Activated T-cell treated with anti-CD3 and anti-CD28 coated beads, Interleukin-2, amount 50 U/mL, for 72 hours (primary cell): Measurements from ENCODE around the gene PCDH15. TPM values are rescaled to one million over a fixed set of nuclear protein-coding genes. Genes with fewer than 3 reads are reported as not detected.

ENCODE experiments used
- ATAC-seq, 2 donors: fragments of 150-1000 bp; cut with Tn5 transposase; replicated peaks in 1 of 2; 2 replicates each; pipeline ENCODE4 v1.10.0; 2021; ENCODE audit warnings: moderate library complexity in 2 of 2, mild to moderate bottlenecking in 1 of 2
- DNase-seq, 2 donors: peaks; one replicate each; pipeline ENCODE4 v3.0.0; 2021 to 2022; ENCODE audit warnings: mixed read lengths in 1 of 2
- H3K27ac Mint-ChIP-seq: one replicate; pipeline ENCODE4 v1.8.0; 2022; ENCODE audit warnings: mild to moderate bottlenecking, moderate library complexity, mixed read lengths
- H3K27me3 Mint-ChIP-seq: one replicate; pipeline ENCODE4 v1.8.0; 2022; ENCODE audit warnings: low read depth, mixed read lengths
- H3K36me3 Mint-ChIP-seq, 2 donors: one replicate each; pipeline ENCODE4 v1.8.0; 2022; ENCODE audit warnings: mixed read lengths in 2 of 2, mild to moderate bottlenecking in 1 of 2; ENCODE audit not compliant: insufficient read depth in 2 of 2
- H3K4me1 Mint-ChIP-seq: one replicate; pipeline ENCODE4 v1.8.0; 2022; ENCODE audit warnings: low read depth, mixed read lengths
- H3K4me3 Mint-ChIP-seq, 2 donors: one replicate each; pipeline ENCODE4 v1.8.0; 2022; ENCODE audit warnings: mild to moderate bottlenecking in 2 of 2, mixed read lengths in 2 of 2, moderate library complexity in 2 of 2
- H3K9me3 Mint-ChIP-seq, 2 donors: one replicate each; pipeline ENCODE4 v1.8.0; 2022; ENCODE audit warnings: mixed read lengths in 2 of 2
- total RNA-seq, 2 donors: library from RNA; stranded (reverse); gene quantifications; one replicate each; pipeline ENCODE4 v1.2.3, GENCODE V29; 2022

The PCDH15 gene
- total RNA-seq, 2 donors from 2014 or later = not detected

DNA sequence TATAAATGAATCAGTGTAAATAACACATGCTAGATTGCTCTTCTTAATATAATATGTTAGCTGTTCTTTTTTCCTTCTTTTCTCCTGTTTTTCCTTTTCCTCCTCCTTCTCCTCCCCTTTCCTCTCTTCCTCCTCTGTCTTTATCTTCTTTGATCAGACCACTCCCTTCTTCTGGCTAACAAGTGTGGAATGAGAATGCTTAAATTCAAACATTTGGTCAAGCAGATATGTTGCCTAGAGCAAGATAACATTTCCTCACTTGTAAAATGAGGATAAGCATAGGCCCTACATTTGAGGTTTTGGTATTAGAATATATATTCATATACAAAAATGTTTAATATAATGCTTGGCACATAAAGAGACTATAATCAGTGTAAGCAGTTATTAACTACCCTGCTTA, 299.1 kb downstream of the PCDH15 start:
- Mint-ChIP-seq H3K4me1 (no peaks in the 10 kb centered on the region), H3K27ac (no peak overlapping the region), H3K9me3 (peaks cover 3 to 8% of the 10 kb centered on the region in 2 donors), H3K27me3 (no peaks in the 10 kb centered on the region), H3K4me3 (no peak overlapping the region), H3K36me3 (no peaks in the 10 kb centered on the region)
- ATAC-seq = no peak
- DNase-seq = no peak

DNA sequence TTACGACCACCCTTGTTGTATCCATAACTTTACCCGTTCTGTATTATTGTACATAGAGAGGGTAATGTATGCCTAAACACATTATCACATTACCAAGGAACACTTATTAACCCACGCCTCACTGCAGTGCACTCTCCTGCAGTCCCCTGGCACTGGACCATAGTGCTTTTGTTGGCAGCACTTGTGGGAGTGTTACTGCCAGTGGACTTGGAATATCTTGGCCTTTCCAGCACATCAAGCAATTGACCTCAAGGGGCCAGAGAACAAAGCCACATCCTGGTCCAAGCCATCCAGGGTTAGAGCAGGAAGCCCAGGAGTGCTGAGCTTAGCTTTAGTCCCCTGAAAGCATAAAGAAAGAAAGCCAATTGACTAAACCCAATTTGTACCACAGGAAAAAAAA, 304.2 kb downstream of the PCDH15 start:
- Mint-ChIP-seq H3K4me1 (no peaks in the 10 kb centered on the region), H3K4me3 (no peak overlapping the region), H3K36me3 (peaks cover 0 to 1% of the 10 kb centered on the region in 2 donors), H3K27me3 (no peaks in the 10 kb centered on the region), H3K27ac (no peak overlapping the region), H3K9me3 (peaks cover 3 to 12% of the 10 kb centered on the region in 2 donors)
- ATAC-seq (no peak), DNase-seq (no peak)

DNA sequence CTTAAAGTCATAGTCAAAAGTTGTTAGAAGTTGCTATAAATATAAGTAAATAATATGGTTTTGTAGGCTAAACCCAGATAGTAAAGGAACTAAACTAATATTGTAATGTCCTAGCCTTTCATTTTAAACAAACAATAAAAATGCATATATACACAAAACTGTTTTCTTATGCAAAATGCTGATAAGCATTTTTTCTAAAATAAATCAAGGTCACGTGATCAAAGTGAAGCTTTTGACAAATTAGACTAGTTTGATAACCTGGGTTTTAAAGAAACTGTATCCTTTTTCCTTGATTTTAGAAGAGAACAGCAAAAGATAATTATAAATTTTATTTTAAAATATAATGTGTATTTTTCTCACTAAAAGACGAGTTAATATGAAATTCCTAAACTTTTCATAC, 313.3 kb downstream of the PCDH15 start:
- DNase-seq (no peak), ATAC-seq (no peak)
- H3K9me3 Mint-ChIP-seq = peaks cover under 1 to 6% of the 10 kb centered on the region in 2 donors
- H3K27ac Mint-ChIP-seq = no peak overlapping the region
- H3K27me3 Mint-ChIP-seq = no peaks in the 10 kb centered on the region
- no peaks in the 10 kb centered on the region for H3K36me3 Mint-ChIP-seq
- no peak overlapping the region for H3K4me3 Mint-ChIP-seq
- no peaks in the 10 kb centered on the region for H3K4me1 Mint-ChIP-seq

DNA sequence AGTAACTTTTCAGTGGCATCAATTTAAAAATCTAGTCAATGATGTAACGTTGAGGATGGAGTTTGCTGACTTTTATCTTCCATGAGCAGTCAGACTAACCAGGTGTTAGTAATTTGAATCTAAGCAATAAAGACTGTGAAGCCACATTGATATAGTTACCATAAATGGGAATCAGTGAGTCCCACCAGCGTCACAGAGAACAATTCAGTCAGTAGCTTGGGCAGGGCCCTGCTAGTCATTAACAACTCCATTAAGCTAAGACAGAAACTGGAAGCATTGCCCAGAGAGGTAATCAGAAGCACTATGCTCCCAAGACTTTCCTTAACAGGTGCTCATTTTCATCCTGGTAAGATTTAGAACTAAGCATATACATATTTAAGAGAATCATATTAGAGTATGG, 315.1 kb downstream of the PCDH15 start:
- H3K27me3 Mint-ChIP-seq = no peaks in the 10 kb centered on the region
- ATAC-seq (no peak), DNase-seq (no peak)
- no peaks in the 10 kb centered on the region for H3K4me1 Mint-ChIP-seq
- H3K9me3 Mint-ChIP-seq = peaks cover 0 to 7% of the 10 kb centered on the region in 2 donors
- no peaks in the 10 kb centered on the region for H3K36me3 Mint-ChIP-seq
- no peak overlapping the region for H3K4me3 Mint-ChIP-seq
- H3K27ac Mint-ChIP-seq = no peak overlapping the region

DNA sequence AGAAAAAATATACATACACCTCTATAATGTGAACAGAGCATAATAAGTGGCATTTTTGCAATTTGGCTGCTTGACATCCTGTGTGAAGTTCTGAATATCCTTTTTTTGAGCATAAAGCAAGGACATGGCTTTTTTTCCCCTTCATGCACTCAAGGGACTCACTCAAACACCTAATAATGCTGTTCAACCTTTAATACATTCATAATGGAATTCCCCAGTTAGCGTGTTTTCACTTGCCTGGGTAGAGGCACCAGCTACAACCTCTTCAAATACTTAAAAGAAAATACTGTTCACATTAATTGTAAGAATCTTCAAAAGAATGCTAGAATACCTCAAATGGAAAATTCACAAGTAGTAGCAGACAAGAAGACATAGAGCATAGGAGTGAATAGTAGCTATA, 316.8 kb downstream of the PCDH15 start:
- Mint-ChIP-seq H3K36me3 (no peaks in the 10 kb centered on the region), H3K27ac (no peak overlapping the region), H3K9me3 (peaks cover 0 to 5% of the 10 kb centered on the region in 2 donors), H3K4me3 (no peak overlapping the region), H3K27me3 (no peaks in the 10 kb centered on the region), H3K4me1 (no peaks in the 10 kb centered on the region)
- DNase-seq (no peak), ATAC-seq (no peak)

DNA sequence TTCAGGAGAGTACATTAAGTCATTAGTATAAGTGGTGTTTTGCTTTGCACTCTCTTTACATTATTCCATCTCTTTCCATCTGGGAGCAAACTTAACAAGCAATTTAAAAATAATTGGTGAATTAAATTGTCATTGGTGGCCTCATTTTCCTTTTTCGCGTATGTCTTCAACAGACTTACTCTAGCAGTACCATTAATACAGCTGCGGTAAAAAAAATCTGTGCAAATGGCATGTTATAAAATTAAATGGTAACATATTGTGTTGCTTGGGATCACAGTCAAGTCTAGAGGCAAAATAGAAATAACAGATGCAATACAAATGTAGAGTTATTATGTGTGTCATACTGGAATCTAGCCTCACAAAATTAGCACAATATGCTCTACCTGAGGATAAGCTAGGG, 322.4 kb downstream of the PCDH15 start:
- H3K27ac Mint-ChIP-seq = no peak overlapping the region
- no peaks in the 10 kb centered on the region for H3K27me3 Mint-ChIP-seq
- ATAC-seq (no peak), DNase-seq (no peak)
- no peaks in the 10 kb centered on the region for H3K36me3 Mint-ChIP-seq
- no peak overlapping the region for H3K4me3 Mint-ChIP-seq
- H3K4me1 Mint-ChIP-seq = no peaks in the 10 kb centered on the region
- H3K9me3 Mint-ChIP-seq = peaks cover 0 to 7% of the 10 kb centered on the region in 2 donors

DNA sequence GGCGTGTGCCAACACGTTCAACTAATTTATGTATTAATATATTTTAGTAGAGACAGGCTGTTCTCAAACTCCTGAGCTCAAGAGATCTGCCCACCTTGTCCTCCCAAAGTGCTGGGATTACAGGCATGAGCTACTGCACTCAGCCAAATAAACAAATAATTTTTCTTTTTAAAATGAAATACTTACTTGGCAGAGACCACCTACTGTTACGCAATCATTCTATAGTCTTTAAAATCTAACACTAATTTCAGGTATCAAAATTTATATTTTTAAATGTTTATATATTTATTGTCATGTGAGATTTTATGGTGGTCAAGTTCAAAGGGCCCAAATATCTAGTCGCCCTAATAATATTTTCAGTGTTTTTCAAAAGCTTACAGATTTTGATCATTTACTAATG, 323.3 kb downstream of the PCDH15 start:
- no peak for ATAC-seq
- H3K27me3 Mint-ChIP-seq = no peaks in the 10 kb centered on the region
- no peaks in the 10 kb centered on the region for H3K36me3 Mint-ChIP-seq
- no peak overlapping the region for H3K27ac Mint-ChIP-seq
- DNase-seq = no peak
- no peak overlapping the region for H3K4me3 Mint-ChIP-seq
- H3K4me1 Mint-ChIP-seq = no peaks in the 10 kb centered on the region
- peaks cover 0 to 7% of the 10 kb centered on the region in 2 donors for H3K9me3 Mint-ChIP-seq

DNA sequence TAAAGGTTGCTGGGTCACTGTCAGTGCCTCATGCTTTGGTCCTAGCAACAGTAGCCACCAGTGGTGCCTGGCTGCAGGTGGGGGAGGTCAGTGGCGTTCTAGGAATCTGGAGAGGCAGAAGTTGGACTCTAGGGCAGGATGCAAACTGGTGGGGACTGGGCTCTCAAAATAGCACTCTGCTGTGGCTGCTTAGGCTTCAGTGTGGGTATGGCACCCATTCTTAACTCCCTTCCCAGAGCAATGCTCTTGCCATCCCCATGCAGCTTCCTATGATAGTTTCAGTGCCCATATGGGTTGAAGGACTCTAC, 330.8 kb downstream of the PCDH15 start:
- no peaks in the 10 kb centered on the region for H3K27me3 Mint-ChIP-seq
- no peak for ATAC-seq
- H3K4me3 Mint-ChIP-seq = no peak overlapping the region

DNA sequence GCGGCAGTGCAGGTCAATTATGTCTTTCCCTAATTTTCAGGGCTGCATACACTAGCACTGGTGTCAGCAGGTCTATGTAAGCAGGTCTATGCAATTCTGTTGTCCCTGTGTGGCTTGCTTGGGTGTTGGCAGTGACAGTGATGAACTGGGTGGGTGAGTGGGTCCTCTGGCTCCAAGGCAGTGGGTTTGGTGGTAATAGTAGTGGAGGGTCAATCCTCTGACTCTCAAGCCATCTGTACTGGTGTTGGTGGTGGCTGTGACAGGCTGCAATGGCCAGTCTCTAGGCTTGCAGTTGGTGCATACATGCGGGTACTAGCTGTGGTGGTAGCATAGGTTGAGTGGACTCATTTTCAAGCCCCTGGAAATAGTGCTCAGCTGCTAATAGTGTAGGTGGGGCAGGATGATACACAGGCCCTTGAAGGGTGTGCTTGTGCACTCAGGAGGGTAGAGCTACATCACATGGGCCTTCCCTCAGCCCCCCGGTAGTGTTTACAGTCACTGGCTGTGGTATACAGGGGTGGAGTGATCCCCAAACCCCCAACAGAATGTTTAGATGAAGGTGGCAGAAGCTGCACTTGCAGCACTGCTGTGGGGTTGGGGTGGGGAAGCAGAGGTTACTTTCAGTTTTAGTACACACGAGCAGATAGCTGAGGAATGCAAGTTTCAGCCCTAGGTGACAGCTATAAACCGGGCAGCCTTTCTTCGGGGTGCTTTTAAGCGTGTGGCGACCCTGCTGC, 331.3 kb downstream of the PCDH15 start:
- DNase-seq = no peak
- Mint-ChIP-seq H3K4me1 (no peaks in the 10 kb centered on the region), H3K27me3 (no peaks in the 10 kb centered on the region), H3K4me3 (no peak overlapping the region), H3K9me3 (peaks cover 2 to 6% of the 10 kb centered on the region in 2 donors), H3K36me3 (no peaks in the 10 kb centered on the region), H3K27ac (no peak overlapping the region)
- ATAC-seq = no peak

More for the DNA sequence above, 330.8 kb downstream of the PCDH15 start:
- Mint-ChIP-seq H3K27ac (no peak overlapping the region), H3K36me3 (no peaks in the 10 kb centered on the region), H3K4me1 (no peaks in the 10 kb centered on the region), H3K9me3 (peaks cover 2 to 5% of the 10 kb centered on the region in 2 donors)
- DNase-seq = no peak

DNA sequence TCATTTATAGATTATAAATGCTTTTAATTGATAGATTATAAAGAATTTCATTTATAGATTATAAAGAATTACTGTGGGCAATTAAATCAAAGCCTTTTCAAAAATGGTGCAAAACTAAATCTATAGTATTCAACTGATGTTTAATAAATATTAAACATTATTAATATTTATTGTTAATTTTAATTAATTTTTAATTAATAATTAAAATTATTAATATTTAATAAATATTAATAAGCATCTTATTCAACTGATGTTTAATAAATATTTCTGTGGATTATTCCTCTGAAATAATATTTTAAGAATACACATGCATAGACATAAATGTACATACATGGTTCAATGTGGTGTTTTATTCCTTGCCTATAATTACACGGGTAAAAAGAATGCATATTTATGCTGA, 346.8 kb downstream of the PCDH15 start:
- H3K9me3 Mint-ChIP-seq = peaks cover 7 to 13% of the 10 kb centered on the region in 2 donors
- H3K27me3 Mint-ChIP-seq = no peaks in the 10 kb centered on the region
- H3K27ac Mint-ChIP-seq = no peak overlapping the region
- no peak for ATAC-seq
- no peak overlapping the region for H3K4me3 Mint-ChIP-seq
- H3K4me1 Mint-ChIP-seq = no peaks in the 10 kb centered on the region
- DNase-seq = no peak
- H3K36me3 Mint-ChIP-seq = no peaks in the 10 kb centered on the region

DNA sequence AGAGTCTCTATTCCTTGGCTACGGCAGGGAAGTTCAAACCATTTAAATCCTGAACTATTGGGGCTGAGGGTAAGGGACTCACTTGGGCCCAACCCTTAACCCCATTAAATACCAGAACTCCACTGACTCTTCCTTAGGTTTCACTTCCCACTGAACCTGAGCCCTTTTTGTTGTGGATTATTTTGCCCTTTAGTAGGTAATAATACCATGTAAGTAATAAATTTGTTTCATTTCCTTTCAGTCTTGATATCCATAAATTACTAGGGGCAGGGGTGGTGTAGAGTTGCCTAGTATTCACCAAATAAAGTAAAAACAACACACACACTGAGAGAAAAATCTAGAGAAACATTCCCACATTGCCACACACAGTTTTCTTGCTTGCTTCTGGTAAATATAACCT, 352.0 kb downstream of the PCDH15 start:
- Mint-ChIP-seq H3K27ac (no peak overlapping the region), H3K4me3 (no peak overlapping the region), H3K36me3 (peaks cover 0 to 2% of the 10 kb centered on the region in 2 donors), H3K9me3 (peaks cover 3 to 9% of the 10 kb centered on the region in 2 donors), H3K4me1 (no peaks in the 10 kb centered on the region), H3K27me3 (no peaks in the 10 kb centered on the region)
- ATAC-seq (no peak), DNase-seq (no peak)

DNA sequence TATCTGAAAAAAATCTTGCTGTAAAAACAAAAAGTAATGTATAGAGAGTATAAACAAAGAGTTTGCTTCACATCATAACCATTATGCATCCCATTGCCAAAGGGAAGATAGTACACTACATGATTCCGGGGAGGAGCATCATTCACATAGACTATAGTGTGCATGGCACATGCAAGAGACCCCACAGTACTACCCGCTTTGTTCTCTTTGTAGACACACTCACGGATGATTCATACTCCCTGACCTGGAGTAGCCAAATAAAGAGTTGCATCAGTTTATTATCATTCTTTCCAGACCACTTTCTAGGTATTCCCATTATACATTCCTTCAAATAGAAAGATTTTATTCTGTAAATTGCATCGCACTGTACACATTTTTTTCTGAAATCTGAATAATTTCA, 356.9 kb downstream of the PCDH15 start:
- DNase-seq (no peak), ATAC-seq (no peak)
- Mint-ChIP-seq H3K36me3 (peaks cover 0 to 2% of the 10 kb centered on the region in 2 donors), H3K27ac (no peak overlapping the region), H3K27me3 (no peaks in the 10 kb centered on the region), H3K9me3 (peaks cover 5 to 6% of the 10 kb centered on the region in 2 donors), H3K4me3 (no peak overlapping the region), H3K4me1 (no peaks in the 10 kb centered on the region)

DNA sequence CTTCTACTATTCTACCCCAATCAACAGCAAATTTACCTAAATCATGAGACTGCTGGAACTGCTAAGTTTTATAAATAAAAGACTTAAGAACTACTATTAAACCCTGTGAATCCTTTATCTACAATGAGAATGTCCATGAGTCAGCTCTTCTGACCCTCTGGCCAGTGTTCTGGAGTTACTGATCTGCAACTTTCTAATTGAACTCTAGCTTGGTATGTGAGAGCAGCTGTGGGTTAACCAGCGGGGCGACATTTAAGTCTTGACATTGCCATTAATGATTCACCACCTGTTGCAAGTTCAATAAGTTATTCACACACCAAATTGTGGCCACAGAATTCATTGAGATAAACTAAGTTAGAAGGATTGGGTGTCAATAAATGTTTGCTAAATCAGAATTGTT, 359.8 kb downstream of the PCDH15 start:
- no peak overlapping the region for H3K27ac Mint-ChIP-seq
- H3K4me3 Mint-ChIP-seq = no peak overlapping the region
- H3K9me3 Mint-ChIP-seq = peaks cover 2 to 3% of the 10 kb centered on the region in 2 donors
- no peaks in the 10 kb centered on the region for H3K4me1 Mint-ChIP-seq
- no peak for DNase-seq
- H3K36me3 Mint-ChIP-seq = no peaks in the 10 kb centered on the region
- ATAC-seq = no peak
- H3K27me3 Mint-ChIP-seq = no peaks in the 10 kb centered on the region

DNA sequence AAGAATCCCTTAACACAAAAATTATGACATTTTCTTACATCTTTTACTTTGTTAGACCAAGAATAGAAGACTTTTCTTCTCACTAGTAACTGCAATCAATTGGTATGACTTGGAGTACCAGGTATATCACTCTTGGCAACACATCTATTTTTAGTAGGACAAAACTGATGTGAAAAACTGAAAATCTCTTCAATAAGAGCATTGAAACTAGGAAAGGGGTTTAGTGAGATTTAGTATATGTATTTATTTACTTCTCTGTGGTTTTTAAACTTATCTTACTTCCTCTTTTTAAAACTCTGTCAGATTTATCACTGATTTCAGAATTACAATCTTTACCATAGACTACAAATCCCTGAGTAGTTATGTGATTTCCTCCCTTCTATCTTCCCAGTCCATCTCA, 366.2 kb downstream of the PCDH15 start:
- H3K4me1 Mint-ChIP-seq = no peaks in the 10 kb centered on the region
- H3K27ac Mint-ChIP-seq = no peak overlapping the region
- H3K9me3 Mint-ChIP-seq = peaks cover 0 to 6% of the 10 kb centered on the region in 2 donors
- no peak overlapping the region for H3K4me3 Mint-ChIP-seq
- ATAC-seq (no peak), DNase-seq (no peak)
- H3K27me3 Mint-ChIP-seq = no peaks in the 10 kb centered on the region
- H3K36me3 Mint-ChIP-seq = no peaks in the 10 kb centered on the region
